GM18526 (cell line): ENCODE measurements around the gene PTCD1.

Experiments used
- POLR2A ChIP-seq: IDR thresholded peaks from 3 replicates; pipeline ENCODE4 v1.6.1; 2011; ENCODE audit not compliant: insufficient read length; ENCODE audit errors: extremely low read depth

The PTCD1 gene

GRCh38 chr7:99438573-99439480 is at the start of gene PTCD1, which contains the start of gene CPSF4:
TSS of gene PTCD1 (minus strand) at chr7:99438798. CDS start at chr7:99435242, 3,556 bp downstream.
TSS of gene CPSF4 (plus strand) at chr7:99438943. CDS start at chr7:99439083, 140 bp downstream.
- peak; percentile 82 for TF ChIP-seq POLR2A

- TF ChIP-seq POLR2A: no peak
Observed at GRCh38 chr7:99485094-99485493, 46.5 kb upstream of the PTCD1 start.

- no peak for TF ChIP-seq POLR2A
Observed at GRCh38 chr7:99478464-99479440, 40.2 kb upstream of the PTCD1 start.

GRCh38 chr7:99476107-99476506 is 37.5 kb upstream of the PTCD1 start:
- no peak for TF ChIP-seq POLR2A

- TF ChIP-seq POLR2A: no peak
Observed at GRCh38 chr7:99473315-99473596, 34.7 kb upstream of the PTCD1 start.

GRCh38 chr7:99472561-99473314 is 34.1 kb upstream of the PTCD1 start, which contains the start of gene ZNF789:
TSS of gene ZNF789 (plus strand) at chr7:99472890. CDS start at chr7:99476457, 3,567 bp downstream.
- peak; percentile 84 for TF ChIP-seq POLR2A

GRCh38 chr7:99469381-99470065 is 30.9 kb upstream of the PTCD1 start:
- no peak for TF ChIP-seq POLR2A

GRCh38 chr7:99468336-99468918 is 29.8 kb upstream of the PTCD1 start:
- TF ChIP-seq POLR2A: no peak

GRCh38 chr7:99465421-99465768 is 26.8 kb upstream of the PTCD1 start:
- no peak for TF ChIP-seq POLR2A

GRCh38 chr7:99461221-99461620 is 22.6 kb upstream of the PTCD1 start:
- no peak for TF ChIP-seq POLR2A

GRCh38 chr7:99460651-99461050 is 22.1 kb upstream of the PTCD1 start:
- no peak for TF ChIP-seq POLR2A

- TF ChIP-seq POLR2A: no peak
Observed at GRCh38 chr7:99459087-99459486, 20.5 kb upstream of the PTCD1 start.

- TF ChIP-seq POLR2A: no peak
Observed at GRCh38 chr7:99457650-99458493, 19.3 kb upstream of the PTCD1 start.
